HG02759 (cell line): ENCODE results near the gene NYNRIN.

Source experiments
- ATAC-seq: cut with Tn5 transposase; IDR thresholded peaks from one replicate; pipeline ENCODE4 v1.9.1; 2021; ENCODE audit warnings: mild to moderate bottlenecking, moderate library complexity; ENCODE audit not compliant: unreplicated experiment

The NYNRIN gene

DNA sequence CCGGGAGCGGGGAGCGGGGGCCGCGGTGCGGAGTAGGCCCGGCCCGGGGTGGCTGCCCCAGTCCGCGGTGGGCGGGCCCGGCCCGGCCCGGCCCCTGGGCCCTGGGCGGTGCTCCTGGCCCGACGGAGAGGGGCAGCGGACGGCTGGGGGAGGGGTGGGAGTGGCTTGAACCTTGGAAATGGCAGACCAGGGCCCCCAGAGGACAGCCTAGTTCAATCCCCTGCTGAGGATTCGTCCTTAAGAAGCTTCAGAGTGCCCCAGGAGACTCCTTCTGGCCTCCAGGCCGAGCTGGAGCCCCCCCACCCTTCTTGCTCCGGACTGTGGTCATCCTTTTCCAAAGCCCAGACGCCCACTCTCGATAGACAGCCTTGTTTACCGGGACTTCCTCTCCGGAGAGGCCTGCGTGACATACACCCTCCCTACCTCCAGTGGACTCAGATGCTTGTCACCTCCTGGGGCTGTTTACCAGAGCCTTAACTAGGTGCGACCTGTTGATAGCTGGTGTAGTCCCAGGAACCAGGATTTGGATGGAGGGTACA lies 31.4 kb downstream of the NYNRIN start:
- ATAC-seq, result peak; percentile 73

DNA sequence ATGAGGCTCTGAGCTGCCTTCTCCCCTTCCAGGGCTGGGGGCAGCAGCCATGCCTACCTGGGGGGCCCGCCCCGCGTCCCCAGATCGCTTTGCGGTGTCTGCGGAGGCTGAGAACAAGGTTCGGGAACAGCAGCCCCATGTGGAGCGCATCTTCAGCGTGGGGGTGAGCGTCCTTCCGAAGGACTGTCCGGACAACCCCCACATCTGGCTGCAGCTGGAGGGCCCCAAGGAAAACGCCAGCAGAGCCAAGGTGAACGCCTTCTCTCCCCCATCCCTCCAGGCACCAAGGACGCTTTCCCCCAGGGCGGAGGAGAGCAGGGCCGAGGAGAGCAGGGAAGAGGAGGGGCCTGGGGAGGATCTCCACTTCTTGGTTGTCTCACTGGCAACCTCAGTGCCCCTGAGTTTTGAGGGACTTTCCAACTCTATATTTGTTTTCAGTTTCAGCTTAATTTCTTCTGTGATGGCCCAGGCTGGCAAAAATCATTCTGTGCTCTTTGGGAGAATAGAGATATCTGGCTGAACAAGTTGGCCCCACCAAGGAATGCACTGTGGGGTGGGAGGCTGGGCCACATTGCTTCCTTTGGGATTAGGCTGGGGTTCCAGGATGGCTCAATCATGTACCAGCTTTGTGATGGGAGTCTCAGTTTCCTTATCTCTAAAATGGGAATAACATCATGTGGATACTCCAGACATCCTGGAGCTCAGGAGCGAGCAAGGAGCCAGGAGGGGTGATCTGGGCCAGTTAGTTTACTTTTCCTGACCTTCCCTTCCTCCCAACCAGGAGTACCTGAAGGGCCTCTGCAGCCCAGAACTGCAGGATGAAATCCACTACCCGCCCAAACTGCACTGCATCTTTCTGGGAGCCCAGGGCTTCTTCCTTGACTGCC lies 32.1 kb downstream of the NYNRIN start:
- ATAC-seq, result peak; percentile 38

DNA sequence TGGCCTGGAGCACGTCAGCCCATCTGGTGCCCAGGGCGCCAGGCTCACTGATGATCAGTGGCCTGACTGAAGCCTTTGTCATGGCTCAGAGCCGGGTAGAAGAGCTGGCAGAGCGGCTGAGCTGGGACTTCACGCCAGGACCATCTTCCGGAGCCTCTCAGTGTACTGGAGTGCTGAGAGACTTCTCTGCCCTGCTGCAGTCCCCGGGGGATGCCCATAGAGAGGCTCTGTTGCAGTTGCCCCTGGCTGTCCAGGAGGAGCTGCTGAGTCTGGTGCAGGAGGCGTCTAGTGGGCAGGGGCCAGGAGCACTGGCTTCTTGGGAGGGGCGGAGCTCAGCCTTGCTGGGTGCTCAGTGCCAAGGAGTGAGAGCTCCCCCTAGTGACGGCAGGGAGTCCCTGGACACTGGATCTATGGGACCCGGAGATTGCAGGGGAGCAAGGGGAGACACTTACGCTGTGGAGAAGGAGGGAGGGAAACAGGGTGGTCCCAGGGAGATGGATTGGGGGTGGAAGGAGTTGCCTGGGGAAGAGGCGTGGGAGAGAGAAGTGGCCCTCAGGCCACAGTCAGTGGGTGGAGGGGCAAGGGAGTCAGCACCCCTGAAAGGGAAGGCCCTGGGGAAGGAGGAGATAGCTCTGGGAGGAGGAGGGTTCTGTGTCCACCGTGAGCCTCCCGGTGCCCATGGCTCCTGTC lies 32.9 kb downstream of the NYNRIN start:
- peak; percentile 45 for ATAC-seq

DNA sequence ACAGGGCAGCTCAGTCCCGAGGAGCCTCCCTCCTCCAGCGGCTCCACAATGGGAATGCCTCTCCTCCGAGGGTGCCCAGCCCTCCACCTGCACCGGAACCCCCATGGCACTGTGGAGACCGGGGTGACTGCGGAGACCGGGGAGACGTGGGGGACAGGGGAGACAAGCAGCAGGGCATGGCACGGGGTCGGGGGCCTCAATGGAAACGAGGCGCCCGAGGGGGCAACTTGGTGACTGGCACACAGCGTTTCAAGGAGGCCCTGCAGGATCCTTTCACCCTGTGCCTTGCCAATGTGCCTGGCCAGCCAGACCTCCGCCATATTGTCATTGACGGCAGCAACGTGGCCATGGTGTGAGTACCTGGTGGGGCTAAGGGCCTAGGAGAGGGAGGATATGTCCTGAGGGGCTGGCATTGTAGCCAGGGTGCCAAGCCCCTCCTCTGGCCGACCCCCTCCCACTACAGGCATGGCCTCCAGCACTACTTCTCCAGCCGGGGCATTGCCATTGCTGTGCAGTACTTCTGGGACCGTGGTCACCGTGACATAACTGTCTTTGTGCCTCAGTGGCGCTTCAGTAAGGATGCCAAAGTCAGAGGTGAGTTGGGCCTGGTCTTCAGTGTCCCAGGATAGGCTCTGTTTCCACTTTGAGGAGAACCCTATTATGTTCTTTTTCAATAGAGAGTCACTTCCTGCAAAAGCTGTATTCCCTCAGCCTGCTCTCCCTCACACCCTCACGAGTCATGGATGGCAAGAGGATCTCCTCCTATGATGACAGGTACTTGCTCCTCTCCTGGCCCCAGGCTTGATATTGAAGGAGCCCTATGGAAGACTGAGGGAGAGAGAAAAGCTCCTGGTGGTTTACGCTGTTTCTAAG lies 33.7 kb downstream of the NYNRIN start:
- no peak for ATAC-seq

DNA sequence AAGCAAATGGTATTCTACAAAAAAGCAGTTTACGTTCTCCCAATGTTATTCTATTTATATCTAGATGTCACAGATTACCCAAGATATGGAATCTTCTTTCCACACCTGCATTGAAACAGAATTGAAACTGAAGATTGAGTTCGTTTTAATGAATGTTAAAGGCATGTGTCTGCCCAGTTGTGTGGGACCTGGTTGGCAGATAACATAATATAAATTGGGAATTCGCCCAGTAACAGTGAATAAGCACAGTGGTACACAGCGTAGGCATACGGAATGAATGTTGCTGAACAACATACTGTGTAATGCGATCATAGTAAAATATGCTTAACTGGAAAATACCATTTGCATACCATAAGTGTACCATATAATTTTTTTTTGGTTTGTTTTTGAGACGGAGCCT lies 35.2 kb downstream of the NYNRIN start:
- ATAC-seq, result no peak

DNA sequence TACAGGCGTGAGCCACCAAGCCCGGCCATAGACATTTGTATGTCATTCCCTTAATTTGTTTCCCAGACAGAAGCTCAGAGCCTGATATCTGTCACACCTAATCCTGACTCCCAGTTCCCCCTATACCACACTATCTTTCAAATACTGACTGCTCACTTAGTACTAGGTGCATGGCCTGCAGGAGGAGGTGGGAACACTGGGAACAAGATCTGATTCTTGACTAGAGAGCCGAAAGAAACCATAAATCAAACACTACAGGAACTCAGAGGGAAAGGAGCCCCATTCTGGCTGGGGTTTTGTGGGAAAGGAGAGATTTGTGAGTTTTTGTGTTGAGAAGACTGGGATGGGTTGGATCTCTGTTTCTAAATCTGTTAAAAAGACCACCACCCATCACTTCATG lies 35.9 kb downstream of the NYNRIN start:
- no peak for ATAC-seq

DNA sequence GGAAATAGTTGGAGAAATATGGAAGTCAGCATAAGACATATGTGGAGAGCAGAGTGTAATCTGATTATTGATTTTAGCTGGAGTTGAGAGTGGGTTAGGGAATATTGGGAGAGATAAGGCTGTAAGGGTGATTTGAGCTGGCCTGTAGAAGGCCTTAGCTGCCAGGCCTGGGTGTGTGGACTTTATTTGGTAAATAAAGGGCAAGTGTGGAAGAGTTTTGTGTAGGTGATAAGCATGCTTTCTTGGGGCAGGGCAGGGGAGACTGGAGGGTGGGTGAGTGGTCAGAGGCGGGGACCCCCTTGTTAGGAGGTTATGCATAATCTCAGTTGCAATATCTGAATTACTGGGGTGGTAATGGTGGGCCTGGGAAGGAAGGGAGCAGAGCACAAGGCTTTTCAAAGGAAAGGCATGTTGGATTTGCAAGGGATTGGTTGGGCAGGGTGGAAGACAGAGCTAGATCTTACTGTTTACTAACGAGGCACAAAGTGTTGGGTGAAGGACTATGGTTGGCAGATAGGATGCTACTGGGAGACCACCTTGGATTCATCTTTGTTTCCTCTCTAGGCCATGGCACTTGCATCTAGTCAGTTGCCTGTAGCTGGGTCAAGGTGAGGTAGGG lies 36.5 kb downstream of the NYNRIN start:
- ATAC-seq, result no peak

DNA sequence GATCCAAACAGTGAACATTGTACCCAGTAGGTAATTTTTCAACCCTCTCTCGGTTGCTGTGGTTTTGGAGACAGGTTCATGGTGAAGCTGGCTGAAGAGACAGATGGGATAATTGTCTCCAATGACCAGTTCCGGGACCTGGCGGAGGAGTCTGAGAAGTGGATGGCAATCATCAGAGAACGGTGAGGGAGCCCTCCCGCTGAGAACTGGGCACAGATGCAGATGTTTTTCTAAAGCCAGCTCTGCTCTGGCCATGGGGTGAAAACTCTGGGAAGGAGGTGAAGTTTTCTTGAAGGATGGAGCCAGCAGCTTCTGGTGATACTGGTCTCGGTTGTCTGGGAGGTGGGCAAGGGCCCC lies 37.2 kb downstream of the NYNRIN start:
- ATAC-seq, result no peak

DNA sequence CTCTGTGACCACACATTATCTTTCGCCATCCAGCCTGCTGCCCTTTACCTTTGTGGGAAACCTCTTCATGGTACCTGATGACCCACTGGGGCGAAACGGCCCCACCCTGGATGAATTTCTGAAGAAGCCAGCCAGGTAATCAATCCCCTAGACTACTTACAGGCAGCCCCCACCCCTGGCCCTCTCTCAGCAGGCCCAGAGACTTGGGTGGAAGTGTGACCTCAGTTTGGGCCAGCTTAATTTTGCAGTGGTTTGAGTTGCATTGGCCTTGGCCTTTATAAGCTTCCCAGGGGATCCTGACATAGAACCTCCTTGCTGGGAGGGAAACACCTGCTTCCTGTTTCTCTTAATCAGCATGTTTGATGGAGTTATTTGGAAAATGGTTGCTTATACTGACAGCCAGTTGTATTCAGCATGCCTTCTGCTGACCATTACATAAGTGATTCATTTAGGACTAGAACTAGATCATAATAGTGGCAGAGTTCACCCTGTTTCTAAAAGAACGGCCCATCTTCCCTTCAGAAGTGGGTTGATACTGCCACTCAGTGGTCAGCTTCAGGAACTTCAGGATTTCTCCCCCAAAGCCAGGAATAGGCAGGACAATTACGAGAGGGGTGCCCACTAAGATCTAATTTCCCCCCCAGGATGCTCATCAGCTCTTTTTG lies 37.7 kb downstream of the NYNRIN start:
- peak; percentile 44 for ATAC-seq

DNA sequence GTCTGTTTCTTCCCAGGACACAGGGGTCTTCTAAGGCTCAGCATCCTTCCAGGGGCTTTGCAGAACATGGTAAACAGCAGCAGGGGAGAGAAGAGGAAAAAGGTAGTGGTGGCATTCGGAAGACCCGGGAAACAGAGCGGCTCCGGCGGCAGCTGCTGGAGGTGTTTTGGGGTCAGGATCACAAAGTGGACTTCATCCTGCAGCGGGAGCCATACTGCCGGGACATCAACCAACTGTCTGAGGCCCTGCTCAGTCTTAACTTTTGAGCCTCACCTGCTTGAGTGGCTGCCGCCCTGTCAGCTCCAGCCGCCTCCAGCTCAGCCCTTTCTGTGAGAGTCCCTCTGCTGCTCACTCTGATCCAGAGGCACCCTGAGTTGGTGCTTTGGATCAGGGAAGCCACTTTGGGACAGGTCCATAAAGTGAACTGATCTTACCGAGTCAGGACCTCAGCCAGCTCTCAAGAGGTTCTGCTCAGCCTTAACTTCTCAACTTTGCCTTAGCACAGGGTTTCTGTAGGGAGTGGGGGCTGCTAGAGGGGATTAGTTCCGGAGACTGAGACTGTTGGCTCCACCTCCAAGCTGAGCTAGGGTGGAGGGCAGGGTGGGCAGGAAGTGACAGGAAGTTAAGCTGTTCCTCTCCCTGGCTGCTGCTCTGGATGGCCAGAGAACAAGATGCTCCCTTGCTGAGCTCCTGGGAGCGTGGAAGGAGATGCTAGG lies 38.4 kb downstream of the NYNRIN start:
- ATAC-seq, result no peak

DNA sequence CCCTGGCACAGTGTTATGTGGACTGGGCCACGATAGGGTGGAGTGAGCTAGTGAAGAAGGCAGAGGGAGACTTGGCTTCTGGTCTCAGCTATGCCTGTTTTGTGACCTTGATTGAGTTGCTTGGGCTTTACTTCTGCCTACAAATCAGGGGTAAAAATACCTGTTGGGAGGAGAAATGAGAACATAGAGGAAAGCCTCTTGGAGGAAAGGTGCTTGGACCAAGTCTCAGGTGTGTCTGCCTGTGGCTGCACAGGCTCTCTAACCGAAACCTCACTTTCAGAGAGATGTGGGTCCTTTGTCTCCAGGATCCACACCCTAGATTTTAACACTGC lies 38.9 kb downstream of the NYNRIN start:
- no peak for ATAC-seq

DNA sequence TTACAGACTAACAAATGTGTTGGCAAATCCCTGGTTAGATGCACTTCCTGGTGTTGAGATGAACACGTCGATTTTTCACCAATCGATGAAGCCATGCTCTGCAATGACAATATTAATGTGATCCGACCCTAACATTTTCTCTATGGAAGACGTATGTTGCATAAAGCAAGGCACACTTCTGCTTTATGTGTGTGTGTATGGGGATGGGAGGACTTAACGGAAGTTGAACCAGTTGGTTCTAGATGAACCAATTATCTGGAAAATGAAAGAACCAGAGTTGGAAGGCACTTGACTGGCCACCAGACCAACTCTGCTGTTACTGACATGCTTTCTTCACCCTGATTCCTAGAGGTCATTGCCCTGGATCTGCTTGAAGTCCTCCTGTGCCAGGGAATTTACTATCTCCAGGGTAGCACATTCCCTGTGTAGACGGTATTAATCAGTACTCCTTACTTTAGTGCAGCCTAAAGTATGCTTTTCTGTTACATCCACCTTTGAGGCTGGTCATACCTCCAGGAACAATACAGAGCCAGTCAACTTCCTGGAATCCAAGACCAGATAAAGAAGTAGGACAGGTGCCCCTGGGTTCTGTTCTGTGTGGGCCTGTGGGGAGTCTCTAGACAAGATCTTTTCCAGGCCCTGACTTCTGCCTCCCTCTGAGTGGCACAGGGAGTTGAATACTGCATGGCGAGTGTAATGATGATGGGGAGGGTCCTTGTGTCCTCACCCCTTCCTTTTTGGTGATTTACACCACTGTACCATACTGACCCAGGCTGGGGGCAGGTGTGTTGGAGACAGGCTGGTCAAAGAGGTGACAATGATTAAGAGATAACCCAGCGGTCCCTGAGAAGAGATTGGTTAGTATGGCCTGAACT lies 39.7 kb downstream of the NYNRIN start:
- no peak for ATAC-seq

DNA sequence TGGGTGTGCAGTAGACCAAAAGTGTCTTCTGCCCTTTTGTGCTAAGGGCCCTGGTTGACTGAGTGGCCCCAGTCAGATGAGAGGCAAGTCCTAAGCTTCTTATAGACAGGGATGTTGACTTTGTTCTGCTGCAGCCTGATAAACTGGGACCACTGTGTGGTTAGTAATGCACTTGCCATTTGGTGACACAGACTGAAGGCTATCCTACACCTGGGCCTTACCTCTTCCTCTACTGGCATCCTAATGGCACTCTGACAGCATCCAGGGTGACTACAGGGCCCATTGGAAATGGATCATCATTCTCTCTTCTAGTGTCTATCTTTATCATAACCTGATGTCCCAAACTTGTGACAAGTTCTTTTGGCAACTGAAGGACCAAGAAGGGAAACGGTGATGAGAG lies 40.5 kb downstream of the NYNRIN start:
- ATAC-seq, result no peak

DNA sequence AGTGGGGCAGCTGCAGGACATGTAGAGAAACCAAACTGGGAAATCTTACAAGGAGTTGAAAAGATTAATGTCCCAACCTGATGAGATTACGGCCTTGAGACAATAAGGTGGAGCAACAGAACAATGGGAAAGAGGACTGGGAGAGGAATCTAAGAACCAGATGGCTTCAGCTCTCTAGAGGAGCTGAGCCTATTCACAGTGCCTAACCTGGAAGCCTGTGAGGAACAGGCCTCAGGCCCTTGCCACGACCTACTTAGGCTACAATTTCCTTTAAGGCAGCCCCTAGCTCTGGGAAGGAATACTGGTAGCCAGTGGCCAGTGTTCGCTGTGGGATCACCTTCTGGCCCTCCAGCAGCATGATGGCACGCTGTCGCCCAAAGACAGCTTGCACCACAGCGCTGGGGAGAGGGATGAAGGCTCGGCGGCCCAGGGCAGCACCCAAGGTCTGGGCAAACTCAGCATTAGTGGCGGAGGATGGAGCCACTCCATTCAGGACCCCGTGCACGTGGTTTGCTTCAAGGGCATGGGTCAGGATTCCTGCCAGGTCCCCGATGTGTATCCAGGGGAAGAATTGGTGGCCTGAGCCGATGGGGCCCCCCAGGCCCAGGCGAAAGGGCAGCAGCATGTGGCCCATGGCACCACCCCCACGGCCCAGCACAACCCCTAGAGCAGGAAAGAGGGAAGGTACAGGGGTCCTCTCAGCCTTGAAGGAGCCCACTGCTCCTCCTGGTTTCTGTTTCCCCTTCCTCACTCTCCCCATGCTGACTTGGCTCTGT lies 41.2 kb downstream of the NYNRIN start:
- ATAC-seq, result no peak

DNA sequence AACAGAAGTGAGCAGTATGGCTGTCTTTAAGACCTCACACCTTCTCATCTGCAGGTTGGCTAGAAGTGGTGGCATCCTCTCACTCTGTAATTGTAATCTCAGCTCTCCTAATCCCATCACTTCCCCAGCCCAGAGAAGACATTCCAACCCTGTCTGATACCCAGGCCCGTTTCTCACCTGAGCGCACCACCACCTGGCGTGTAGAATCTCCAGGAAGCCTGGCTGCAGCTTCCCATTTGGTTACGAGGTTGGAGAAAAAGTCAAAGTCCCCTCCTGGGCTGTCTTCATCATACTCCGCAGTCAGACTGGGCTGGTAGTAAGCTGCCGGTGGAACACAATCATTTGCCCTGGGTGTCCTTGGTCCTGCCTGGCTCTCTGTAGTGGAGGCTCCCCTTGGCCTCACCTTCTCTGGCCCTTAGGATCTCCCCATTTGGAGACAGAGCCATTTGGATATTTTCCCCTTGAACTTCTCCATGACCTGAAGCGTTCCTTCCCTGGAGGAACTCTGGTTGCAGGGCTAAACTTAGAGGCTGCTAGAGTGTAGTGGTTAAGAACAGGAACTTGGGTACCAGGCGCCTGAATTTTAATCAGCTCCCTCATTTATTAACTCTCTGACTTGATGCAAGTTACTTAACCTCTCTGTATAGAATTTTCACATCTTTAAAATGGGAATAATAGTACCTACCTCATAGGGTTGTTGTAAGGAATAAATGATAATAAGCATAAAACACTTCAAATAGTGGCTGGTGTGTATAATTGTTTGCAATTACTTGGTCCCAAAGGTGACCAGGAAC lies 42.0 kb downstream of the NYNRIN start:
- ATAC-seq, result no peak

DNA sequence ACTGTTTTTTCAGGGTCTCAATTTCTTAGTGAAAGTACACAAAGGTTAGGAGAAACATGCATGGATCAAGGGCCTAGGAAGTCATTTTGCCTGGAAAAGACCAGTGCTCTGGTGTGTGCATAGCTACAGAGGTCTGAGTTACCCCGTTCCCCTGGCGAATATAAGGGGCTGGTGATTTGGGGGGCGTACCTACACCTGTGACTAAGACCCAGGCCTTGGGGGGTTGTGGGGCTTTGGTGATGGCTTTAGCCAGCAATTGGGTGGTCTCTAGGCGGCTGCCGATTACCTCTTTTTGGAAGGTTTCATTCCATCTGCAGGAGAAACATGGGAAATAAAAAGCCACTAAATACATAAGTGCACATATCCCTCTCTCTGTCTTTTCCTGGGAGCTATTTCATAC lies 42.7 kb downstream of the NYNRIN start:
- ATAC-seq, result no peak

DNA sequence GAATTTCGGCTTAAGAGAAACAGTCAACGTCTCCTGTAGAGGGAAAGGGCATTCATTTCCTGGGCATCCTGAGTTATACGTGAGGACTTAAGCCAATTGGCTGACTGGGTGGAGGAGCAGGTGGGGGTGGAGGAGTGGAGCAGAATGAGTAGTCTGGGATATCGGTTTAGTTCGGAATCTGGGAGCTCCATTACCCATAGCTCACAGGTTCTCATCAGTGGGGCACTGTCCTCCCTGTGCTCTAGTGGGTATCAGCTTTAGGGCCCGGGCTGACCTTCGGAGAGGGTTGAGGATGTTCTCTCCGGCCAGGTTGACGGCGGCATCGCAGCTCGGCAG lies 43.1 kb downstream of the NYNRIN start:
- no peak for ATAC-seq
